OCI-M2 (cell line): ENCODE measurements around the gene MYO5B.
"Not testable (repeated sequence)": the region's sequence is repeated elsewhere in the genome, so short reads cannot be mapped to it uniquely, and the experiment has no call there.

ENCODE experiments used
- DNase-seq: peaks from one replicate; lab custom pipeline; 2025; ENCODE audit not compliant: unreplicated experiment; lab: John Stamatoyannopoulos, UW

Gene MYO5B

GRCh38 chr18:50105027-50105426 lies 89.9 kb downstream of the MYO5B start:
- DNase-seq = no peak

DNA sequence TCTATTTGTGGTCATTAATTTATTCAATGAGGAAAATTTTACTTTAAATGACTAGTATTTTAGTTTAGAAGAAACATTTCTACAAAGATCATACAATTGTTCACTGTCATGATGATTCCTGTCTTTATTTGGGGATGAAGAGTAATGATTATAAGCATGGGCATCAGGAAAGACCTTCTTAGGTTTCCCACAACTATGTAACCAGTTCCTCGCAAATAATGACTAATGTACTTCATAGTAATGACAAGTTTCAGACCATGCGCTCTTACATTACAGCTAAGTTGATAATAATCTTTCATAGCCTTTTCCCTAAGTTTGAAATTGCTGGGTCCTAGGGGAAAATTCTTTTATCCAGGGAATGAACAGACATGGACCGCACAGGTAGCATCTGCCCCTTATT lies 90.5 kb downstream of the MYO5B start:
- DNase-seq = no peak

- DNase-seq = no peak
These were observed 95.1 kb downstream of the MYO5B start for GRCh38 chr18:50099725-50100407.

- no peak for DNase-seq
These were observed 97.2 kb downstream of the MYO5B start for GRCh38 chr18:50097702-50098101.

GRCh38 chr18:50096766-50097435 lies 98.0 kb downstream of the MYO5B start:
- DNase-seq = no peak

- DNase-seq = not testable (repeated sequence)
These were observed 100.2 kb downstream of the MYO5B start for GRCh38 chr18:50094786-50095185.

GRCh38 chr18:50094221-50094773 lies 100.7 kb downstream of the MYO5B start:
- DNase-seq = no peak

DNA sequence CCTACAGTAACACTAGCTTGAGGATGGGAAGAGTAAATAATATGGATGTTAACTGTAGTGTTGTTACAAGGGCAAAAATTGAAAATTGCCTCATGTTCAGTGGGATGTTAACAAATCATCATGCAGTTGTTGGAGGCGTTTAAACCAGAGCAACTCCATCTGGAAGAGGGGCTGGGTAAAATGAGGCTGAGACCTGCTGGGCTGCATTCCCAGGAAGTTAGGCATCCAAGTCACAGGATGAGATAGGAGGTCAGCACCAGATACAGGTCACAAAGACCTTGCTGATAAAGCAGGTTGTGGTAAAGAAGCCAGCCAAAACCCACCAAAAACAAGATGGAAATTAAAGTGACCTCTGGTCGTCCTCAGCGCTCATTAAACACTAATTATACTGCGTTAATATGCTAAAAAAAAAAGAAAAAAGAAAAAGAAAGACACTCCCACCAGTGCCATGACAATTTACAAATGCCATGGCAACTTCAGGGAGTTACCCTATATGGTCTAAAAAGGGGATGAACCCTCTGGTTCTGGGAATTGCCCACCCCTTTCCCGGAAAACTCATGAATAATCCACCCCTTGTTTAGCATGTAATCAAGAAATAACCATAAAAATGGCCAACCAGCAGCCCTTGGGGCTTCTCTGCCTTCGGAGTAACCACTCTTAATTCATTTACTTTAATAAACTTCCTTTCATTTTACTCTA lies 101.4 kb downstream of the MYO5B start:
- DNase-seq = no peak

DNA sequence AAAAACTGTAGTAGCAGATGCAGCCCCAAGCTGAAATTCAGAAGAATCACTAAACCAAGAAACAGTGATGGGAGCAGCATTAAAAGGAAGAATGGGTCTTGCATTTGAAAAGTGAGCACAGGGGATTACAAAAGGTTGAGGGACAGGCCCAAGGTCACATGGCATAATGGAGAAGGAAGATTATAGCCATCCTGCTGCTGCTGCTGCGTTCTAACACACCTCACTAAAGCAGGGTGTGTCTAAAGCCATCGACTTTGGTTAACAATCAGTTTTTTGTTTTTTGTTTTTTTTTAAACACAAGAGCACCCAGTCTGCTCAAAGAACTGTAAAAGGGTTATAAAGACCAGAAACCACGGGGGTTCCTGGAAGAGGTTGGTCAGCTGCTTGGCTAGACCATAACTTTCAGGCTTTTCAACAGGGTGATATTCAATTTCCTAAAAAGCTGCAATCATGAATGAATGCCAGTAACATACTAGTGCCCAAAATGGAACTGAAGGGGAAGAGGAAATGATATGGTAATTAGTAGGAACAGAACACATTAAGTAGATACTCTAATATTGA lies 102.6 kb downstream of the MYO5B start:
- no peak for DNase-seq

- no peak for DNase-seq
These were observed 103.3 kb downstream of the MYO5B start for GRCh38 chr18:50091509-50092244.

GRCh38 chr18:50090370-50091312 lies 104.3 kb downstream of the MYO5B start:
- DNase-seq = no peak

GRCh38 chr18:50089702-50090101 lies 105.2 kb downstream of the MYO5B start:
- DNase-seq = no peak

- DNase-seq = no peak
These were observed 111.2 kb downstream of the MYO5B start for GRCh38 chr18:50083708-50084107.

DNA sequence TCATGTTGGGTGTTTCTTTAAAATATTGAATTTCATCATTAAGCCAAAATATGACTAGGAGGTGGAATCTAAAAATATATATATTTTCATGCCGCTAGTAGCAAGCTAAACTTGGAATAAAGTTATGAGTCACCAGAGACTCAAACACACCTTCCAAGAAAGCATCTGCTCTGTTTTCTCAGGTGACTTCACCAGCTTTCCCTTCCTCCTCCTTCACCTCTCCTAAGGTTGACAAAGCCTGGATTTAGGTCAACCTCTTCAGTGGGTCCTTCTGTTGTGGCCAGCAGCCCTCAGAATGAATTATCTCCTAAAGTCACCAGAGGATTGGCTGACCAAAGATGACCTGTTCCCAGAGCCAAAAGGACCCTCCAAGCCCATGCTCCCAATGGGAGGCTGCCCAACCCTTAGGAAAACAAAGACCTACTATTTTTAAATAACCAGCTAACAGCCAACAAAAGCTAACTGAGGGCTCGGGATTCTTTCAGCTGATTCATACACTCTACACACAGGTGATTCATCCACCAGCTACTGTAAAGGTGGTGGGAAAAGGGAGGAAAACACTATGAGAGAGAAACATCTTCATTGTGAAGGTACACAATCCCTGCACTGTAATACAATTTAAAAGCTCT lies 113.9 kb downstream of the MYO5B start:
- DNase-seq = no peak

DNA sequence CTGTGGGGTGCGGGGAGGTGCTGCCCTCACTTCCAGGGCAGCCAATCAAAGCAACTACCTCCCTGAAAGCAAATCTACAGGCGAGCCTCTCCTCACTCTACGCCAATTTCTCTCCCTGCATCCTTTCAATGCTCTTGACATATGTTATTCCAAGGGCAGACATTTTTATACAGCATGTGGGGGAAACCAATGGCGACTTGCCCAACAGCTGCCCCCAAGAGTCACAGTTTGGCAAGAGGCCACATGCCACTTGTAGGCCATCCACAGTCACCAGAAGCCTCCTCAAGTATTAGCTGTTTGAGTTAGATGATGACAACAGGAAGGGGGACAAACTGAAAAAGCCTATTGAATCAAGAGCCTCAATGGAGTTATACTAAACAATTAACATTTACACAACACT lies 114.6 kb downstream of the MYO5B start:
- no peak for DNase-seq

- no peak for DNase-seq
These were observed 115.2 kb downstream of the MYO5B start for GRCh38 chr18:50079571-50080295.

GRCh38 chr18:50076277-50076676 lies 118.7 kb downstream of the MYO5B start:
- DNase-seq = no peak

DNA sequence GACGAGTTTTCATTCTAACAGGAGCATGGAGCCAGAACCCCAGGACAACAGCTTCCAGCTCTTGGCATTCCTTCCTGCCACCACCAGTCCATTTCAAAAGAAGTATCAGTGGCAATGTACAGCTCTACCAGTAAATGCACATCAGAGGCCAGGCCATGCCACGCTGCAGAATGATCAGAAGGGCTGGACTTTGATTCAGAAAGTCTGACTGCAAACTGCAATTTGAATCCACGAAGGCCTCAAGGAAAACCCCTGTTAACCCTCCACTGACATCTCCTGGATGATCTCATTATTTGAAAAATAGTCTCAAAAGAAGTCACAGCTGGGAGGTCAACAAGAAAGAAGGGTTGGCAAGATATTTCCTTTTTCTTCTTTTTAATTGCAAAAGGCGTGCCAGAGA lies 119.2 kb downstream of the MYO5B start:
- DNase-seq = no peak

- DNase-seq = no peak
These were observed 120.5 kb downstream of the MYO5B start for GRCh38 chr18:50074404-50074803.
